HG03280 (cell line): ENCODE results near the gene ZNF33B.
"Not testable (repeated sequence)": the region's sequence is repeated elsewhere in the genome, so short reads cannot be mapped to it uniquely, and the experiment has no call there.

Experiments
- ATAC-seq: cut with Tn5 transposase; IDR thresholded peaks from one replicate; pipeline ENCODE4 v1.9.1; 2021; ENCODE audit warnings: mild to moderate bottlenecking, moderate library complexity; ENCODE audit not compliant: unreplicated experiment

ZNF33B gene

DNA sequence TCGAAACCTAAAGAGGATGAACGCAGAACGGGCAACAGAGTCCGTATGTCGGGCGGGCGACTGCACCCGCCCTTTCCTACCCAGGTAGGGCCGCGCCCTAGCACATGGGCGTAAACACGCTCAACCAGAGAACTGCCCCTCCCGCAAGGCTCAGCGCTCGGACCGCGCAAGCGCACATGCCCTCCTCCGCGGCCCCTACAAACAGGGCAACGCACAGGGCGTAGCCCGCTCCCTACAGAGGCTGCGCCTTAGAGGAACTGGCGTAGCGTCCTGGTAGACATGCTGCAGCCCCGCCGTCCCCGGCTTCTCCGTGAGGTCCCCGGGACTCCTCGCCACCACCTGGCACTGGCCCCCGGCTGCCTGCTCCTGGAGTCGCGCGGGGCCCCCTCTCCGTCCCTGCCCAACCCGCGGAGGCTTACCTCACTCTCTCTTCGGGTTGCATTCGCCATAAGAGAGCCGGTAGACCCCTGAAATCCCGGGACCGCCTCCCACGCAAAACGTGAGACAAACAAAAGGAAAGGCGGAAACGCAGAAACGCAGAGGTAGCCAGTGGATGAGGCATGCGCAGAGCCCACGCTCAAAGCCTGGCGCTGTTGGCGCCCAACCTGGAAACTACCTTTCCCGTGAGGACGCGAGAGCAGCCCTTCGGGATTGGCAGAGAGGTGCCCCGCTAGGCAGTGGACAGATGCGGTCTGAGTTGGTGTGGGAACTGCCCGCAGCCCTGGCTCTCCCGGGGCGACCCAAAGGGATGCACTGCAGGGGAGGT, at the start of gene ZNF33B:
Gene ZNF33B, minus strand, starts transcription at position 516 of the 766 bp plus-strand sequence. CDS start 1,642 bp downstream, outside the sequence.
- ATAC-seq: peak; percentile 96

DNA sequence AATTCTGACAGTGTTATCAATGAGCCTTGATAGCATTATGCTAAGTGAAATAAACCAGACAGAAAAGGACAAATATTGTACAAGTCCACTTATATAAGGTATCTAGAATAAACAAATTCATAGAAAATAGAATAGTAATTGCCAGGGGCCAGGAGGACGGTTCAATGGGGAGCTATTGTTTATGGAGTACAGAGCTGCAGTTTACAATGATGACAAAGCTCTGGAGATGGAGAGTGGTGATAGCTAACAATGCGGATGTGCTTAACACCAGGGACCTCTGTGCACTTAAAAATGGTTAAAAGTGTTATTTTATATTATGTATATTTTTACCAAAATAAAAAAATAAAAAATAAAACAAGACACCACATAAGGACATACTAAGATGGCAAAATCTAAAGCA, 46.1 kb upstream of the ZNF33B start:
- no peak for ATAC-seq

DNA sequence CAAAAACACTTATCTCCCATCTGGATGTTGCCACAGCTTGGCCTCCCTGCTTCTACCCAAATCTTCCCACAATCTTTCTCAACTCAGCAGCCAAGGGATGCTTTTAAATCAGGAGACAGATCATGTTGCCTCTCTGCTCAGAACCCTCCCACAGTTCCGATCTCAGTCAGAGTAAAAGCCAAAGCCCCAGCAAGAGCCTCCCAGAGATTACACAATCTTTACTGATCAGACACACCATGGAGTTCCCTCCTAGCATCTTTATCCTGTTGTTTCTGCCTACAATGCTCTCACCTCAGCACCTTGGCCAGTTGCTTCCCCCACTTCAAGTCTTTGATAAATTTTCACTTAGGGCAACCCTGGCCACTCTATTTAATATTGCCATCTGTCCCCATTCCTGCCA, 41.9 kb upstream of the ZNF33B start:
- no peak for ATAC-seq

DNA sequence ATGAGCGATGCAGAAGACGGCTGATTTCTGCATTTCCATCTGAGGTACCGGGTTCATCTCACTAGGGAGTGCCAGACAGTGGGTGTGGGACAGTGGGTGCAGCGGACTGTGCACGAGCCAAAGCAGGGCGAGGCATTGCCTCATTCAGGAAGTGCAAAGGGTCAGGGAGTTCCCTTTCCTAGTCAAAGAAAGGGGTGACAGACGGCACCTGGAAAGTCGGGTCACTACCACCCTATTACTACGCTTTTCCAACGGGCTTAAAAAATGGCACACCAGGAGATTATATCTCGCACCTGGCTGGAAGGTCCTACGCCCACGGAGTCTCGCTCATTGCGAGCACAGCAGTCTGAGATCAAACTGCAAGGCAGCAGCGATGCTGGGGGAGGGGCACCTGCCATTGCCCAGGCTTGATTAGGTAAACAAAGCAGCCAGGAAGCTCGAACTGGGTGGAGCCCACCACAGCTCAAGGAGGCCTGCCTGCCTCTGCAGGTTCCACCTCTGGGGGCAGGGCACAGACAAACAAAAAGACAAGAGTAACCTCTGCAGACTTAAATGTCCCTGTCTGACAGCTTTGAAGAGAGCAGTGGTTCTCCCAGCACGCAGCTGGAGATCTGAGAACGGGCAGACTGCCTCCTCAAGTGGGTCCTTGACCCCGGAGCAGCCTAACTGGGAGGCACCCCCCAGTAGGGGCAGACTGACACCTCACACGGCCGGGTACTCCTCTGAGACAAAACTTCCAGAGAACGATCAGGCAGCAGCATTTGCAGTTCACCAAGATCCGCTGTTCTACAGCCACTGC, 27.0 kb upstream of the ZNF33B start:
- ATAC-seq: not testable (repeated sequence)

DNA sequence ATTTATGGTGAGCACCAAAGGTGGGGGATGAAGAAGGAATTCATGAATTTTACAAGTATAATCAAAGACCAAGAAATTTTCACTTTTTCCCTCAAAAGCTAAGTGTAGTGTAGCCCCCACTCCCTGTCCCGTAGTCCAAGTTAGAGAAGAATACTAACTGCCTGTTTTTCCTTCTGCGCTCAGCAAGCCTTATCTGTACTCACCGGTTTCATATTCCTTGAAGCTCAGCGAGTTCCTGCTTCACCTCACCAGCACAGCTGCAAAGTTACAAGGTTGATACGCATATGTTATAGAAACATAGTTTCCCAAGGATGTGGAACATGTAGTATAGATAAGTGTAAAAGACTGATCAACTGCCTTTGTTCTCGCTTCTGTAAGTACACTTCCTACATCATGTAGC, 16.0 kb upstream of the ZNF33B start:
- no peak for ATAC-seq

DNA sequence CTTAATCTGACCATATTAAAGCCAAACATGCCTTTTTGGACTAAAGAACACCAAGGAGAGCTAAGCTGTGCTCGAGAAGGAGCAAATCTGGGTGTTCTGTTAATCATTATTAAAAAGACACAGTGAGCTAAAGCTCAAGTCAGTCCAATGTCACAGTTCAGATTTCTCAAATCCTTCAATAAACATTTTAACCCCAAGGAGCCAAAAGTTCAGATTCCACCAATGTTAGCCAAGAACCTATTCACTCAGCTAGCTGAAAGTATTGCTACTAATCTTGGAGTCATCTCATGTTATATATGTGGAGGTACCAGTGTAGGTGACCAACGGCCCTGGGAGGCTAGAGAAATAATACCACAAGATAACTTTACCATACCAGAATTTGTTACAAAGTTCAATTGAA, 14.5 kb upstream of the ZNF33B start:
- no peak for ATAC-seq

DNA sequence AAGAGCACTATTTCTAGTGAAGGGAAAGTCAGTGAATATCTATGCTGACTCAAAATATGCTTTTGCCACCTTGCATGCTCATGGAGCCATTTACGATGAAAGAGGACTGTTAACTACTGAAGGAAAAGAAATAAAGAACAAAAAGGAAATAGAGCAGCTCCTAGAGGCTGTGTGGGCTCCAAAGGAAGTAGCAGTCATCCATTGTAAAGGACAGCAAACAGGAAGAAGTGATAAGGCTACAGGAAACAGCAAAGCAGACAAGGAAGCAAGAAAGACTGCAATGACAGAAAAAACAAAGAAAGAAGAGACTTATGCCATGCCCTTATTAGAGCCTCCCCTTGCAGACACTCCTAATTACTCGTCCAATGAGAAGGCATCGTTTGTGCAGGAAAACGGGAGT, 12.0 kb upstream of the ZNF33B start:
- ATAC-seq: no peak

DNA sequence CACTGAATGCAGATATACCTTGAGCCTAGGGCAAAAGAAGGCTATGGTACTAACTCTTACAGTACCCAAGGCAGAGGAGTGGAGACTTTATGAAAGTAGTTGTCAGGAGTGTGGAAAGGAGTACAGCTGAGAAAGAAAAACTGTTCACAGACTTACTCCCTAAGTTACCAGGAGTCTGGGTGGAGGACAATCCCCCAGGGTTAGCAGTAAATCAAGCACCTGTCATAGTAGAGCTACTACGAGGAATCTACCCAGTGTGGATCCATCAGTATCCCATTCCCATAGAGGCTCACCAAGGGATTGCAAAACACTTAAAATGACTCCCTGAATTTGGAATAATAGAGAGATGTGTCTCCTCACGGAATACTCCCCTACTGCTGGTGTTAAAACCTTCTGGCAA, 10.1 kb upstream of the ZNF33B start:
- no peak for ATAC-seq

DNA sequence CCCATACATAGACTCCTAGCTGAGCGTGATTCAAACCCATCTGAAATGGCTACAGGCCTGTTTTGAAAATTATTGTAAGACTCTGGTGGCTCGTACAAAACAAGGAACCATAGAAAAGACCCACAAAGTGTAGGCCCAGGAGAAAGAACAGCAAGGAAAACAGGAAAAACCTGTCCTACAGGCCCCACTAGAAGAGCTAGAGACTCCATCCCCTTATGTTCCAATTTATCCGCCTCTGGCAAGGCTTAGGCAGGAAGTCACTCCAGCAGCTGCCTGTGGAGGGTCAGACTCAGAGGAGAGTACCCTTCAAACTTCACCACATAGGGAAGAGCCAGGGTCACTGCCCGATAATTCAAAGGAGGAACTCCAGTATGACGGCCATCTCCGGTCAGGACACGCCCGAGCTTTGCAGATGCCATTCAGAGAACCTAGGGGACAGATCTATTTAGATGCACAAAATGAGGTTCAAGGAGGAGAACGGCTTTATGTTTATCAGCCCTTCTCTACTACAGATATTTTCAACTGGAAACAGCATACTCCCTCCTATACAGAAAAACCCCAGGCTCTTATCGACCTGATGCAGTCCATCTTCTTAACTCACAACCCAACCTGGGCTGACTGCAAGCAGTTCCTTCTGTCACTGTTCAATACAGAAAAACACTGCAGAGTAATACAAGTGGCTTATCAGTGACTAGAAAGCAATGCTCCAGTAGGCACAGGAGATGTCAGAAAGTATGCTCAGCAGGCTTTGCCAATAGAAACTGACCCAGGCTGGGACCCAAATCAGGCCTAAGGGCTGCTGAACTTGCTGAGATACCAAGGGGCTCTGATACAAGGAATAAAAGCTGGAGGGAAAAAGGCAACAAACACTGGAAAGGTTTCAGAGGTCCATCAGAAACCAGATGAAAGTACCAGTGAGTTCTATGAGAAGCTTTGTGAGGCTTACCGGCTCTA, 8.6 kb upstream of the ZNF33B start:
- no peak for ATAC-seq

DNA sequence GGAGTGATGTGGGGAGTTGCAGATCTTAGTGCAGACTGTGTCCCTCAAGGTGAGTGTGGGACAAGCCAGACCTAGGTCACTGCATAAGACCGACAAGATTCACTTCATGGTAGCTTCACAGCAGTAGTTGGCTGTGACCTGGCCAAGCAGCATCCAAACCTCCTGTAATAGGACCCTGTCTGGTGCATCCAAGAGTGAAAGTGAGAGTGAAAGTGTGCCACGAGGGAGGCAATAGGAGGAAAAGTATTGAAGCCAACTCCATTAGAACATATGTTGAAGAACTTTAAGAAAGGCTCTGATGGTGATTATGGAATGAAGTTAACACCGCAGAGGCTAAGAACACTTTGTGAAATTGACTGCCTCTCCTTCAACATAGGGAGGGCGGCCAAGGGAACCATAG, 7.8 kb upstream of the ZNF33B start:
- ATAC-seq: no peak

DNA sequence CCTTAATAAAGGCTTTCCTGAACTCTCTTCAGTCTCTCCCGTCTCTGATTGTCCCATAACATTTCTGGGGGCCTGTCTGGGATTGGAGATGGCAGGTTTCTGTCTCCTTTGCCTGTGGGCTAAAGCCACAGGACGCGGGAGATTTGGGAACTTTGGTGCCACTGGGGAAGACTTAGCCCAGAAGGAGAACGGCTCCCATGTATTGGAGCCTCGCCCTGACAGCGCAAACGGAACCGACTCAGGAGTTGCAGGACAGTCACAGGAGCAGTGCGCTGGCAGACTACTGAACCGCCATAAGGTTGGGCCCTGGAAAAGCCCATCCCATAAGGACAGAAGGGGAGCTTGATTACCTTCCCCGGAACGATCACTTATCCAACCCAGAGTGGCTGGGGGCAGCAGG, 7.1 kb upstream of the ZNF33B start:
- ATAC-seq: no peak

DNA sequence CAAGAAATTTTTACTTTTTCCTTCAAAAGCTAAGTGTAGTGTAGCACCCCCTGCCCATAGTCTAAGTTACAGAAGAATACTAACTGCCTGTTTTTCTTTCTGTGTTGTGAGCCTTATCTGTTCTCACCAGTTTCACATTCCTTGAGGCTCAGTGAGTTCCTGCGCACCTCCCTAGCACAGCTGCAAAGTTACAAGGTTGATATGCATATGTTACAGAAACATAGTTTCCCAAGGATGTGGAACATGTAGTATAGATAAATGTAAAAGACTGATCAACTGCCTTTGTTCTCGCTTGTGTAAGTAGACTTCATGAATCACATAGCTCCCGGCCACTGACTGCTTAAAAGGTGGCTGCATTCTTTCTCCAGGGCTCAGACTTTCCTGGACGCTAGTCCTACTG, 6.7 kb upstream of the ZNF33B start:
- ATAC-seq: no peak

DNA sequence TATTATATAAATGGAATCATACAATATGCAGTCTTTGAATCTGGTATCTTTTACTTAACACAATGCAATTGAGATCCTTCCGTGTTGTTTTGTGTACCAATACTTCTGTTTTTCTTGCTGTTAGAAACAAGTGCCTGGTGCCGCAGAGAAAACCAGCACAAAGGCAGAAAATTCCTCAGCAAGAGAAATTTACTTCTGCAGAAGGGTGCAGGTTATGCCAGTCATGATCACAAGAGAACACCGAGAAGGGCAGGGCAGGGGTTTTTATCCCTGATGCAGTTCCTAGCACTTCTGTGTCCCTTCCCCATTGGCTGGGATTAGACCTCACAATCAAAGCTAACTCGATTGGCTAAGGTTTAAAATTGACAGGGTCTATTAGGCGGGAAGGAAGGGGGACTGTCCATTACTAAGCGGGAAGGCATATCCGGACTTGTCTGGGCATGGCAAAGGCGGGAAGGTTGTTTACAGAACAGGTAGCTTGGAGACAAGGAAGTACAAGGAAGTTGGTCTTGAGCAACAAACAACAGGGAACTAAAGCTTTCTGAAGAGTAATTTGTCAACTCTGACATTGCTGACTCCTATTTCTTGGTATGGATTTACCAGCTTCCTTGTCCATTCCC, 2.4 kb upstream of the ZNF33B start:
- ATAC-seq: no peak

DNA sequence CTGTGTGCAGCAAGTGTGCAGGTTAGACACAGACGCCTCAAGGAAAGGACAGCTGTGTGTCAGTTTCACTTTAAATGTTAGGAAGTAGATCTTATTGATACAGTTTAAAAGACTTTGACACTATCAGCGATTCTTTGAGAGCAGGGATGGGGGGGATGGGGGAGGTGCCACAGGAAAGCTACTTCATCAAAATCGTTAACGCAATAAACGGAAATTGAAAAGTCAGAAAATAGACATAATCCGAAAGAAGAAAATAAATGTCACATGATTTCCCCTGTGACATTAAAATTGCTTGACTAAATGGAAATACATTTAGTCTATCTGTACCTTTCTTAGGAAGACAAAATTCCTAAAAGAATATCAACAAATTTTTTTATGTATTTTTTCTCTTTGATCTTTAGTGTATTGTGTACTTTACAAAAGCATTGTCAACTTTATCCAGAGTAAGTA, 476 bp upstream of the ZNF33B start:
- no peak for ATAC-seq

DNA sequence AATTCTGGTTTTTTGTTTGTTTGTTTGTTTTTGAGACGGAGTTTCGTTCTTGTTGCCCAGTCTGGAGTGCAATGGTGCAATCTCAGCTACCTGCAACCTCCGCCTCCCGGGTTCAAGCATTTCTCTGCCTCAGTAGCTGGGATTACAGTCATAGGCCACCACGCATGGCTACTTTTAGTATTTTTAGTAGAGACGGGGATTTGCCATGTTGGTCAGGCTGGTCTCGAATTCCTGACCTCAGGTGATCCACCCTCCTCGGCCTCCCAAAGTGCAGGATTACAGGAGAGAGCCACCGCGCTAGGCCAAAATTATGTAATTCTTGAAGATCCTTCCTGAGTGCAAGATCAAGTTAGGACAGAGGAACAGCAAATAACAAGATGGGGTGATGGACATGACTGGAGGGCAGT, 719 bp downstream of the ZNF33B start:
- ATAC-seq: peak; percentile 0

DNA sequence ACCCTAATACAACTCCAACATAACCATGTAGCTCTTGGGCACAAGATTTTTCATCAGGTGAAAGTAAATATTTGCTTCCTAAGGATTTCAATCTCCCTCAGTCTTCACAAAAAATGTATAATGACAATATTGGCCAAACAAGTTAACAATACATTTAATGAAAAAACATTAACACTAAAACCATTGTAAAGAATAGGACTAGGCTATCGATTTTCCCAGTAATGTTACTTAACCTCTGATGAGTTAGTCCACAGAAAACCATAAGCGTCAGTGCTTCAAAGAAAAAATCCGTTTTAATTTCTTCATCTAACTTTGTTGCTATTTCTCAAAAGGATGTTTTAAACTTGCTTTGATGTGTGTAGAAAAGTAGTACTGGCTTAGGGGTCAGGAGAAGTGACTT, 1.2 kb downstream of the ZNF33B start:
- ATAC-seq: no peak

DNA sequence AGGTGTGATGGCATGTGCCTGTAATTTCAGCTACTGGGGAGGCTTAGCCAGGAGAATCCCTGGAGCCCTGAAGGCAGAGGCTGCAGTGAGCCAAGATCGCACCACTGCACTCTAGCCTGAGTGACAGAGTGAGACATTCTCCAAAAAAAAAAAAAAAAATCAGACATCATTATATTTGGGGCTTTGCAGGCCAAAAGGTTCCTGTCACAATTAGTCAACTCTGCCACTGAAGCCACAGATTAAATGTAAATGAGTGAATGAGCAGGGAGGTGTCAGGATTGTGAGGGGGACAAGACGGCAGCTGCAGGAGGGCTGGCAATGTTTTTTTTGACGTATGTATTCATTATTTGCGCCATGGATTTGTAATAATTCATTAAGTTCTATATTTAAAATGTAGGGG, 3.3 kb downstream of the ZNF33B start:
- ATAC-seq: no peak

DNA sequence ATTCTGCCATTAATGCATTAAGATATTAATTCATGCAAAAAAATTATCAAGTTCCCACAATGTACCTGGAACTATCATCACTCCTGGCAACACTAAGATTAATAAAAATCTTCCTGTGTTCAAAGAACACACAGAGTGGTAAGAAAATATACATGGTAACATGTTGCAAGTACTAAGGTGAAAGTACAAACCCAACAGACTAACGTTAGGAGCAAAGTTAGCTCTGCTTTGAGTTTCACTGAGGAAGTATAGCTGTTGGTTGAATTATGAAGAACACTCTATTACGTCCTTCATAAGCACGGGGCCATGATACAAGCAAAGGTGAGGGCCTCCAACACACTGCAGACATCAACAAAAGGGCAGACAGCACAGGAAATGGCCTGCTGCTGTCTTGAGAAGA, 5.8 kb downstream of the ZNF33B start:
- ATAC-seq: no peak

DNA sequence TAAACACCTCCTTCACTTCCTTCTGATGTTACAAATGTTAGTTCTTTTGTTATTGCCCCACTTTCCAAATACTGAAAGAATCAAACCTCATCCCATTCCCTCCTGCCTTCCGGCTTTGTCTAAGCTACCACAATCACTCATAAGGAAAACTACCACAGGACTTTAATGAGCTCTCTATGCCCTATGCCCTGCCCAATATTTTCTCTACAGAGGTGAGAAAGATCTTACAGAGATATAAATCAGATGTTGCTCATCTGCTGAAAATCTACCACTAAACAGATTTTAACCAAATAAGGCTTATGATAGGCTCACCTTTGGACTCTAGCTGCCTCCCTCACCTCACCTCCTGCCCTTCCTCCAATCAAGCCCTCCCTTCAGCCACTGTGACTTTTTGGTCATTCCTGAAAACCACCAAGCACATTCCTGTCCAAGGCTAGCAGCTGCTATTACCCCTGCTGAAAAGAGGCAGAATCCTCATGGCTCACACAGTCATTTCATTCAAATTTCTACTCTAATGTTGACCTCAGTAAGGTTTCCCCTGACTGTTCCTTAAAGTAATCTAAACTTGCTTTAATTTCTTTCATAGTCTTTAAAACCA, 7.7 kb downstream of the ZNF33B start:
- no peak for ATAC-seq

DNA sequence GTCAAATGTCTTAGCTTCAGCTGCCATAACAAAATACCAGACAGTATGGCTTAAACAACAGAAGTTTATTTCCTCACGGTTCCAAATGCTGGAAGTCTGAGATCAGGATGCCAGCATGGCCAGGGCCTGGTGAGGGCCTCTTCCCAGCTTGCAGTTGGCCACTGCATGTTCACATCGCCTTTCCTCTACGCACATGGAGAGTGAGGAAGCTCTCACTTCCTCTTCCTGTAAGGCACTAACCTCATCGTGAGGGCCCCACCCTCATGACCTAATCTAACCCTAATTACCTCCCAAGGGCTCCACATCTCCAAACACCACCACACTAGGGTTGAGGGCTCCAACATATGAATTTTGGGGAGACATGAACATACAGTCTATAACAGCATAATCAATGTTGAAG, 14.4 kb downstream of the ZNF33B start:
- ATAC-seq: no peak
